Chondrocyte (in vitro differentiated cells): ENCODE measurements around the gene C6orf132. TPM values are rescaled to one million over a fixed set of nuclear protein-coding genes. Genes with fewer than 3 reads are reported as not detected.

Experiments
- DNase-seq: peaks from one replicate; pipeline ENCODE4 v3.0.0; 2021; ENCODE audit warnings: mixed read lengths, low spot score
- H3K27ac Mint-ChIP-seq: one replicate; pipeline ENCODE4 v1.8.0; 2021; ENCODE audit warnings: mild to moderate bottlenecking, moderate library complexity, mixed read lengths; ENCODE audit not compliant: unreplicated experiment
- H3K27me3 Mint-ChIP-seq: 2 replicates; pipeline ENCODE4 v1.8.0; 2021; ENCODE audit warnings: low read depth, mixed read lengths
- H3K36me3 Mint-ChIP-seq: 2 replicates; pipeline ENCODE4 v1.8.0; 2021; ENCODE audit warnings: low read depth, mixed read lengths
- H3K4me1 Mint-ChIP-seq: 2 replicates; pipeline ENCODE4 v1.8.0; 2021; ENCODE audit warnings: low read depth, mild to moderate bottlenecking, mixed read lengths
- H3K4me3 Mint-ChIP-seq: one replicate; pipeline ENCODE4 v1.8.0; 2021; ENCODE audit warnings: mild to moderate bottlenecking, moderate library complexity, mixed read lengths; ENCODE audit not compliant: unreplicated experiment
- H3K9me3 Mint-ChIP-seq: 2 replicates; pipeline ENCODE4 v1.8.0; 2021; ENCODE audit warnings: low read depth, mixed read lengths
- total RNA-seq: library from RNA; stranded (reverse); gene quantifications from 3 replicates; pipeline ENCODE4 v1.2.1, GENCODE V29; 2021
- TF ChIP-seq, protein P1 (sequence below): fragments of 200-600 bp; sonication (generic); IDR thresholded peaks from 2 replicates; pipeline ENCODE4 v1.5.0; 2021; ENCODE audit warnings: antibody characterized with exemption, mild to moderate bottlenecking, moderate library complexity

C6orf132 gene
- total RNA-seq, 1 donor from 2014 or later: 5.8 TPM

DNA sequence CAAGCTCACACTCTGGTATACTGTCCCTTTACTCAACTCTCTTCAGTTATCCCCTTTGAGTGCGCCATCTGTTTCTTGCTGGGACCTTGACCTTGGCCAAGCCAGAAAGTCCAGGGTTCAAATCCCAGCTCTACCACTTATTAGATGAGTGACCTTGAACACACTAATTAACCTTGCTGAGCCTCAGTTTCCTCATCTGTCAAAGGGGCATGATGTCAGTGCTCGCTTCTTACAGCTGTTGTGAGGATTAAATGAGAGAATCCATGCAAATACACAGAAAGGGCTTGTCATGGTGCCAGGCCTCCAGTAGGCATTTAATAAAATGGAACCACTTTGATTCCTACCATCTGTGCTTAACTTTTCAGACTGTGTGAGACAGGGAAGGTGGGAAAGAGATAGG lies 34.3 kb downstream of the C6orf132 start:
- peaks cover 5% of the 10 kb centered on the region for H3K36me3 Mint-ChIP-seq
- no peak for DNase-seq
- peaks cover 2% of the 10 kb centered on the region for H3K27me3 Mint-ChIP-seq
- H3K4me3 Mint-ChIP-seq: no peak overlapping the region
- peaks cover 4% of the 10 kb centered on the region for H3K9me3 Mint-ChIP-seq
- H3K4me1 Mint-ChIP-seq: no peaks in the 10 kb centered on the region
- H3K27ac Mint-ChIP-seq: no peak overlapping the region
- TF ChIP-seq, protein P1, sequence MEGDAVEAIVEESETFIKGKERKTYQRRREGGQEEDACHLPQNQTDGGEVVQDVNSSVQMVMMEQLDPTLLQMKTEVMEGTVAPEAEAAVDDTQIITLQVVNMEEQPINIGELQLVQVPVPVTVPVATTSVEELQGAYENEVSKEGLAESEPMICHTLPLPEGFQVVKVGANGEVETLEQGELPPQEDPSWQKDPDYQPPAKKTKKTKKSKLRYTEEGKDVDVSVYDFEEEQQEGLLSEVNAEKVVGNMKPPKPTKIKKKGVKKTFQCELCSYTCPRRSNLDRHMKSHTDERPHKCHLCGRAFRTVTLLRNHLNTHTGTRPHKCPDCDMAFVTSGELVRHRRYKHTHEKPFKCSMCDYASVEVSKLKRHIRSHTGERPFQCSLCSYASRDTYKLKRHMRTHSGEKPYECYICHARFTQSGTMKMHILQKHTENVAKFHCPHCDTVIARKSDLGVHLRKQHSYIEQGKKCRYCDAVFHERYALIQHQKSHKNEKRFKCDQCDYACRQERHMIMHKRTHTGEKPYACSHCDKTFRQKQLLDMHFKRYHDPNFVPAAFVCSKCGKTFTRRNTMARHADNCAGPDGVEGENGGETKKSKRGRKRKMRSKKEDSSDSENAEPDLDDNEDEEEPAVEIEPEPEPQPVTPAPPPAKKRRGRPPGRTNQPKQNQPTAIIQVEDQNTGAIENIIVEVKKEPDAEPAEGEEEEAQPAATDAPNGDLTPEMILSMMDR: no peak

DNA sequence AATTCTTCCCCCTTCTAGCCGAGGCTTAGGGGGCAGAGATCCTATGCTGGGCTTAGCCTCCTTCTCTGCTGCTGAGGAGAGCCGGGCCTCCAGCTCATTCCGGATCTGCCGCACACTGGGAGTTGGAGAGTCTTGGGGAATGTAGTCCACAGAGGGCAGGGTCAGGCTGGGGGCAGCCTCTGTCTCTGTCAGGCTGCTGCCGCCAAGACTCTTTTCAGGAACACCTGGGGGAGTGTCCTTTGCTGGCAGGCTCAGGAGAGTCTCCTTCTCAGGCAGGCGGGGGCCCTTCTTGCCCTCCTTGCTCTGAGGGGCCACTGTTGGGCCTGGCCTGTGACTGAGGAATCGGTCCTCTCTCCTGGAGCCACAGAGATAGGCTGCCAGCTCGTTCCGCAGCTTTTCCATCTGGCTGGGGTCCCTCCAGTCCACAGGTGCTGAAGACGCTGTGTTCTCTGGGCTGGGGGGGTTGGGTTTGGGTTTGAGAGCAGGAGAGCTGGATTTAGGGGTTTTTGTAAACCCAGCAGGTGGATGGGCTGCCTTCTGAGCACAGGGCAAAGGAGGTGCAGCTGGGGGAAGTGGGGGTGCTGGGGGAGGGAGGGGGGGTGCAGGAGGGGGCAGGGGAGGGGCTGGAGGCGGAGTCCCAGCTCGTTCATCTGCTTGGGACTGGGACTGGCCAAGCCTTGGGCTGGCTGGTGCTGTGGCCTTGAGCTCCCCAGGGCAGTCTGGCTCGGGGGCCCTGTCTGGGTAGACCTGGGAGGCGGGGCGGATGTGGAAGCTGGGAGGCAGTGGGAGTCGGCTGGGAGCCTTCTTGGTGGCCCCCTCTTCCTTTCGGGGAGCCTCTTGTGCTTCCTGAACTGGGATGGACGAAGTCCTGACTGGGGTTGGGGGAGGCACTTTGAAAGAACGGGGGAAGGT lies 36.1 kb downstream of the C6orf132 start:
- Mint-ChIP-seq H3K27ac (no peak overlapping the region), H3K4me1 (peaks cover under 1% of the 10 kb centered on the region)

DNA sequence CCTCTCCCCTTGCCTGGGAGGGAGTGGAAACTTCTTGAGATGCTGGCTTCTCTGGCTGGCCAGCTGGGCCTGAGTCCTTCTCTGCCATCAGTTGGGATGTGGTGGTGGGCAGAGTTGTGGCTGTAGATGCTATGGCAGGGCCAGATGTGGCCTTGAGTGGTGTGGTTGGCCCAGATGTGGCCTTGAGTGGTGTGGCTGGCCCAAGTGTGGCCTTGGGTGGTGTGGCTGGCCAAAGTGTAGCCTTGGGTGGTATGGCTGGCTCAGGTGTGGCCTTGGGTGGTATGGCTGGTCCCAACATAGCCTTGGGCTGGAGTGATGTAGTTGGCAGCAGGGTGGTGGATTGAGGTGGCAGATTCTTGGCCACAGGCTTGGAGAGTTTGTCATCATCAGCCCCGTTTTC lies 36.7 kb downstream of the C6orf132 start:
- peaks cover 2% of the 10 kb centered on the region for H3K27me3 Mint-ChIP-seq
- peaks cover 7% of the 10 kb centered on the region for H3K36me3 Mint-ChIP-seq
- peaks cover 4% of the 10 kb centered on the region for H3K4me1 Mint-ChIP-seq

More for the DNA sequence above, 36.1 kb downstream of the C6orf132 start:
- Mint-ChIP-seq H3K9me3 (peaks cover 4% of the 10 kb centered on the region), H3K36me3 (peaks cover 7% of the 10 kb centered on the region), H3K4me3 (no peak overlapping the region), H3K27me3 (peaks cover 2% of the 10 kb centered on the region)
- no peak for DNase-seq
- TF ChIP-seq, protein P1: no peak

DNA sequence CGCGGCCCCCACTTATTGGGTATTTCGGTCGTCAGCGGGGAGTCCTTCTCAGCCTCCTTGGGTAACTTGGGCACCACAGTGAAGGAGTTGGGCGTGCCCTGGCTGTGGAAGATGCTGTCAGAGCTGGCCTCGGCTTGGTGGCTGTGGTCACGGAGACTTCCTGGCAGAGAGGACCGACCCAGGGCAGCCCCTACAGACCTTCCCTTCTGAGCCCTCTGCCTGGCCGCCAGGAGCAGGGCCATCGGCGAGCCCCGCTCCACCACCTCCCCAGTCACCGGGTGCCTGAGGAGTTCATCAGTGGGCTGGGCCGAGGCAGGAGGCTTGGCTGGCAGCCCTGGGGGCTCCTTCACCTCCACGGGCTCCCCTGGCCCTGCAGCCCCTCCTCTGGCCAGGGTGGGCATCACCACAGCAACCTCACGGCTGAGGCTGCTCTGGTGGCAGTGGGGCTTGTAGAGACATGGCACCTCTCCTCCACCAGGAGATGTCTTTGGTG lies 37.2 kb downstream of the C6orf132 start:
- Mint-ChIP-seq H3K9me3 (no peaks in the 10 kb centered on the region), H3K36me3 (peaks cover 7% of the 10 kb centered on the region), H3K4me3 (no peak overlapping the region), H3K27me3 (peaks cover 2% of the 10 kb centered on the region), H3K27ac (no peak overlapping the region), H3K4me1 (peaks cover 7% of the 10 kb centered on the region)
- DNase-seq: no peak
- TF ChIP-seq, protein P1: no peak

More for the DNA sequence above, 36.7 kb downstream of the C6orf132 start:
- no peak overlapping the region for H3K27ac Mint-ChIP-seq
- no peak for DNase-seq
- TF ChIP-seq, protein P1: no peak
- no peak overlapping the region for H3K4me3 Mint-ChIP-seq
- H3K9me3 Mint-ChIP-seq: peaks cover 3% of the 10 kb centered on the region

DNA sequence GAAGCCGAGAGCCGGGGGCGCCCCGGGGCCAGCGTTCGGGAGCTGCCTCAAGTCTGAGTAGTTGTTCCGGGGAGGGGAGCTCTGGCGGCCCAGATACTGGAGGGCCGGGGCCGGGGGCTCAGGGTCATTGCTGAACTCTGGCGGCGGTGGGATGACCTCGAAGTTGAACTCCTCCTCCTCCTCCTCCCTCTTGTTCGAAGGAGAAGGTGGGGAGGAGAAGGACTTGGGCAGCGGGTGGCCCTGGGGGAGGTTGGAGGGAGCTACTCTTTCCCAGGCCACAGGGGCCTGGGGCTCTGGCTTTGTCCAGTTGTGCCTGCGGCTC lies 37.7 kb downstream of the C6orf132 start:
- Mint-ChIP-seq H3K4me3 (no peak overlapping the region), H3K27me3 (peaks cover under 1% of the 10 kb centered on the region), H3K4me1 (peaks cover 11% of the 10 kb centered on the region), H3K27ac (no peak overlapping the region), H3K36me3 (peaks cover 3% of the 10 kb centered on the region), H3K9me3 (no peaks in the 10 kb centered on the region)
- DNase-seq: no peak
- TF ChIP-seq, protein P1: no peak
